Stimulated activated CD8-positive, alpha-beta memory T cell treated with anti-CD3 and anti-CD28 coated beads, Interleukin-7, amount 100 ng/mL, for 48 hours (primary cell): ENCODE data around the gene TTC16.
"Not testable (repeated sequence)": the region's sequence is repeated elsewhere in the genome, so short reads cannot be mapped to it uniquely, and the experiment has no call there.

Source experiments
- DNase-seq, 2 donors: peaks; one replicate each; pipeline ENCODE4 v3.0.0-alpha.2; 2020; ENCODE audit warnings: low read depth in 1 of 2; ENCODE audit errors: extremely low read depth in 1 of 2

The TTC16 gene

GRCh38 chr9:127780126-127780885 lies 64.4 kb downstream of the TTC16 start:
- no peak for DNase-seq

- DNase-seq = not testable (repeated sequence)
Measured at GRCh38 chr9:127780909-127781308, 65.0 kb downstream of the TTC16 start.
